ENCODE measurements around the gene SERTAD1.
A peak's percentile ranks its signal among the peaks of the same experiment; 100 is the strongest.

- TF ChIP-seq CTCF (IDR thresholded peaks at IDR 0.05) (no peak), POLR2A (IDR thresholded peaks at IDR 0.05) (peak in 1 of 2 donors; percentile 59)
These were observed 8.7 kb downstream of the SERTAD1 start for GRCh38 chr19:40416918-40417642.

All from heart left ventricle (tissue), 13 donors.